ENCODE data around the gene PCDH9.

- TF ChIP-seq POLR2AphosphoS5 (IDR thresholded peaks at IDR 0.05) (no peak), POLR2A (IDR thresholded peaks at IDR 0.05) (no peak)
- TF ChIP-seq, protein P1, sequence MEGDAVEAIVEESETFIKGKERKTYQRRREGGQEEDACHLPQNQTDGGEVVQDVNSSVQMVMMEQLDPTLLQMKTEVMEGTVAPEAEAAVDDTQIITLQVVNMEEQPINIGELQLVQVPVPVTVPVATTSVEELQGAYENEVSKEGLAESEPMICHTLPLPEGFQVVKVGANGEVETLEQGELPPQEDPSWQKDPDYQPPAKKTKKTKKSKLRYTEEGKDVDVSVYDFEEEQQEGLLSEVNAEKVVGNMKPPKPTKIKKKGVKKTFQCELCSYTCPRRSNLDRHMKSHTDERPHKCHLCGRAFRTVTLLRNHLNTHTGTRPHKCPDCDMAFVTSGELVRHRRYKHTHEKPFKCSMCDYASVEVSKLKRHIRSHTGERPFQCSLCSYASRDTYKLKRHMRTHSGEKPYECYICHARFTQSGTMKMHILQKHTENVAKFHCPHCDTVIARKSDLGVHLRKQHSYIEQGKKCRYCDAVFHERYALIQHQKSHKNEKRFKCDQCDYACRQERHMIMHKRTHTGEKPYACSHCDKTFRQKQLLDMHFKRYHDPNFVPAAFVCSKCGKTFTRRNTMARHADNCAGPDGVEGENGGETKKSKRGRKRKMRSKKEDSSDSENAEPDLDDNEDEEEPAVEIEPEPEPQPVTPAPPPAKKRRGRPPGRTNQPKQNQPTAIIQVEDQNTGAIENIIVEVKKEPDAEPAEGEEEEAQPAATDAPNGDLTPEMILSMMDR (IDR thresholded peaks at IDR 0.05 in 8 of 11, conservative IDR thresholded peaks at IDR 0.05 in 3 of 11), result no peak
Measured at GRCh38 chr13:67186995-67187569, 43.1 kb downstream of the PCDH9 start.
